ENCODE data around the gene GTF2H3.

Gene GTF2H3

DNA sequence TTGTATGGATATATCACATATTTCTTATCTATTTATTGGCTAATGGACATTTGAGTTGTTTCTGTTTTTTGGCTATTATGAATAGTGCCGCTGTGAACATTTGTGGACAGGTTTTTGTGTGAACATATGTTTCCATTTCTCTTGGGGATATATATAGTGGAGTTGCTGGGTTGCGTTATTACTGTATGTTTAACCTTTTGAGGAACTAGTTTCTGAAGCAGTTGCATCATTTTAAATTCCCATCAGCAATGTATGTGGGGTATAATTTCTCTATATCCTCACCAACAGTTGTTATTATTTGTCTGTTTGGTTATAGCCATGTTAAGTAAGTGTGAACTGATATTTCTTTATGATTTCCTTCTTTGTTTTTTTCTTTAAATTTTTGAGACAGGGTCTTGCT lies 48.0 kb downstream of the GTF2H3 start:
- ATAC-seq, result no peak
- TF ChIP-seq ZNF70 (CRISPR knock-in tag; IDR thresholded peaks at IDR 0.05), result no peak
- TF ChIP-seq SNAI2 (CRISPR knock-in tag; IDR thresholded peaks at IDR 0.05), result no peak
- TF ChIP-seq PPARA (CRISPR knock-in tag; IDR thresholded peaks at IDR 0.05; ENCODE audit: borderline replicate concordance), result no peak
- no peak for TF ChIP-seq ZFP3 (CRISPR knock-in tag; IDR thresholded peaks at IDR 0.05)
- no peak for TF ChIP-seq RARB (CRISPR knock-in tag; IDR thresholded peaks at IDR 0.05)
- TF ChIP-seq ZC3H10 (CRISPR knock-in tag; IDR thresholded peaks at IDR 0.05), result no peak
- no peak for TF ChIP-seq ISL1 (CRISPR knock-in tag; IDR thresholded peaks at IDR 0.05)
- no peak for TF ChIP-seq ZFP30 (CRISPR knock-in tag; IDR thresholded peaks at IDR 0.05)
- TF ChIP-seq, protein P1, sequence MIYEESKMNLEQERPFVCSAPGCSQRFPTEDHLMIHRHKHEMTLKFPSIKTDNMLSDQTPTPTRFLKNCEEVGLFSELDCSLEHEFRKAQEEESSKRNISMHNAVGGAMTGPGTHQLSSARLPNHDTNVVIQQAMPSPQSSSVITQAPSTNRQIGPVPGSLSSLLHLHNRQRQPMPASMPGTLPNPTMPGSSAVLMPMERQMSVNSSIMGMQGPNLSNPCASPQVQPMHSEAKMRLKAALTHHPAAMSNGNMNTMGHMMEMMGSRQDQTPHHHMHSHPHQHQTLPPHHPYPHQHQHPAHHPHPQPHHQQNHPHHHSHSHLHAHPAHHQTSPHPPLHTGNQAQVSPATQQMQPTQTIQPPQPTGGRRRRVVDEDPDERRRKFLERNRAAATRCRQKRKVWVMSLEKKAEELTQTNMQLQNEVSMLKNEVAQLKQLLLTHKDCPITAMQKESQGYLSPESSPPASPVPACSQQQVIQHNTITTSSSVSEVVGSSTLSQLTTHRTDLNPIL (CRISPR knock-in tag; IDR thresholded peaks at IDR 0.05; ENCODE audit: low read depth), result no peak
- TF ChIP-seq BACH2 (CRISPR knock-in tag; IDR thresholded peaks at IDR 0.05; ENCODE audit: borderline replicate concordance), result no peak
- TF ChIP-seq CSDC2 (CRISPR knock-in tag; IDR thresholded peaks at IDR 0.05), result no peak
- no peak for TF ChIP-seq ESRRG (CRISPR knock-in tag; IDR thresholded peaks at IDR 0.05)
- no peak for TF ChIP-seq CSRNP3 (CRISPR knock-in tag; IDR thresholded peaks at IDR 0.05)
- TF ChIP-seq OSR1 (CRISPR knock-in tag; IDR thresholded peaks at IDR 0.05), result no peak

GRCh38 chr12:123683964-123684363 lies 50.3 kb downstream of the GTF2H3 start:
- TF ChIP-seq ZFP3 (CRISPR knock-in tag; IDR thresholded peaks at IDR 0.05) (no peak), CSDC2 (CRISPR knock-in tag; IDR thresholded peaks at IDR 0.05) (no peak)
- no peak for ATAC-seq

GRCh38 chr12:123686636-123687190 lies 53.1 kb downstream of the GTF2H3 start:
- TF ChIP-seq ZNF565 (CRISPR knock-in tag; conservative IDR thresholded peaks at IDR 0.05; ENCODE audit: low read depth) (no peak), SNAI2 (CRISPR knock-in tag; IDR thresholded peaks at IDR 0.05) (no peak), BACH2 (CRISPR knock-in tag; IDR thresholded peaks at IDR 0.05; ENCODE audit: borderline replicate concordance) (no peak), OSR1 (CRISPR knock-in tag; IDR thresholded peaks at IDR 0.05) (no peak), ISL1 (CRISPR knock-in tag; IDR thresholded peaks at IDR 0.05) (no peak), CSRNP3 (CRISPR knock-in tag; IDR thresholded peaks at IDR 0.05) (no peak), ZNF8 (CRISPR knock-in tag; IDR thresholded peaks at IDR 0.05) (no peak), GLIS3 (CRISPR knock-in tag; IDR thresholded peaks at IDR 0.05) (no peak), CSDC2 (CRISPR knock-in tag; IDR thresholded peaks at IDR 0.05) (no peak), TSHZ2 (CRISPR knock-in tag; IDR thresholded peaks at IDR 0.05) (no peak), ZC3H10 (CRISPR knock-in tag; IDR thresholded peaks at IDR 0.05) (no peak), TOX (CRISPR knock-in tag; IDR thresholded peaks at IDR 0.05; ENCODE audit: borderline replicate concordance) (no peak), ZFP3 (CRISPR knock-in tag; IDR thresholded peaks at IDR 0.05) (no peak), ZFP30 (CRISPR knock-in tag; IDR thresholded peaks at IDR 0.05) (no peak), PPARA (CRISPR knock-in tag; IDR thresholded peaks at IDR 0.05; ENCODE audit: borderline replicate concordance) (no peak), TCF4 (CRISPR knock-in tag; IDR thresholded peaks at IDR 0.05; ENCODE audit: borderline replicate concordance) (no peak)

GRCh38 chr12:123690191-123690840 lies 56.7 kb downstream of the GTF2H3 start:
- ATAC-seq, result no peak
- TF ChIP-seq ZFP30 (CRISPR knock-in tag; IDR thresholded peaks at IDR 0.05) (no peak), CSRNP3 (CRISPR knock-in tag; IDR thresholded peaks at IDR 0.05) (no peak), ZFP3 (CRISPR knock-in tag; IDR thresholded peaks at IDR 0.05) (no peak), PATZ1 (CRISPR knock-in tag; IDR thresholded peaks at IDR 0.05; ENCODE audit: borderline replicate concordance) (no peak), ISL1 (CRISPR knock-in tag; IDR thresholded peaks at IDR 0.05) (no peak), OSR1 (CRISPR knock-in tag; IDR thresholded peaks at IDR 0.05) (no peak), ZNF8 (CRISPR knock-in tag; IDR thresholded peaks at IDR 0.05) (no peak), SNAI2 (CRISPR knock-in tag; IDR thresholded peaks at IDR 0.05) (no peak), ZC3H10 (CRISPR knock-in tag; IDR thresholded peaks at IDR 0.05) (no peak), CSDC2 (CRISPR knock-in tag; IDR thresholded peaks at IDR 0.05) (no peak)
- TF ChIP-seq, protein P2, sequence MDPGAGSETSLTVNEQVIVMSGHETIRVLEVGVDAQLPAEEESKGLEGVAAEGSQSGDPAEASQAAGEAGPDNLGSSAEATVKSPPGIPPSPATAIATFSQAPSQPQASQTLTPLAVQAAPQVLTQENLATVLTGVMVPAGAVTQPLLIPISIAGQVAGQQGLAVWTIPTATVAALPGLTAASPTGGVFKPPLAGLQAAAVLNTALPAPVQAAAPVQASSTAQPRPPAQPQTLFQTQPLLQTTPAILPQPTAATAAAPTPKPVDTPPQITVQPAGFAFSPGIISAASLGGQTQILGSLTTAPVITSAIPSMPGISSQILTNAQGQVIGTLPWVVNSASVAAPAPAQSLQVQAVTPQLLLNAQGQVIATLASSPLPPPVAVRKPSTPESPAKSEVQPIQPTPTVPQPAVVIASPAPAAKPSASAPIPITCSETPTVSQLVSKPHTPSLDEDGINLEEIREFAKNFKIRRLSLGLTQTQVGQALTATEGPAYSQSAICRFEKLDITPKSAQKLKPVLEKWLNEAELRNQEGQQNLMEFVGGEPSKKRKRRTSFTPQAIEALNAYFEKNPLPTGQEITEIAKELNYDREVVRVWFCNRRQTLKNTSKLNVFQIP (CRISPR knock-in tag; IDR thresholded peaks at IDR 0.05; ENCODE audit: borderline replicate concordance, low read depth), result no peak

More at GRCh38 chr12:123686636-123687190, 53.1 kb downstream of the GTF2H3 start:
- ATAC-seq, result no peak

Data from SK-N-SH treated with all-trans-retinoic acid at 6 μM for 48 hours (cell line).